Glutamatergic neuron (in vitro differentiated cells): Measurements from ENCODE around the gene HNRNPUL1. TPM values are rescaled to one million over a fixed set of nuclear protein-coding genes. Genes with fewer than 3 reads are reported as not detected.

Source experiments
- DNase-seq: peaks from one replicate; pipeline ENCODE4 v3.0.0; 2022
- H3K27ac Mint-ChIP-seq: one replicate; pipeline ENCODE4 v1.8.0; 2020; ENCODE audit warnings: mild to moderate bottlenecking, mixed read lengths, inconsistent platforms; ENCODE audit not compliant: unreplicated experiment
- H3K27me3 Mint-ChIP-seq: one replicate; pipeline ENCODE4 v1.8.0; 2020; ENCODE audit warnings: mild to moderate bottlenecking, moderate library complexity, mixed read lengths, inconsistent platforms; ENCODE audit not compliant: unreplicated experiment
- H3K36me3 Mint-ChIP-seq: one replicate; pipeline ENCODE4 v1.8.0; 2020; ENCODE audit warnings: mild to moderate bottlenecking, mixed read lengths, inconsistent platforms; ENCODE audit not compliant: unreplicated experiment
- H3K4me1 Mint-ChIP-seq: one replicate; pipeline ENCODE4 v1.8.0; 2020; ENCODE audit warnings: mild to moderate bottlenecking, low read depth, mixed read lengths, inconsistent platforms; ENCODE audit not compliant: unreplicated experiment
- H3K4me3 Mint-ChIP-seq: one replicate; pipeline ENCODE4 v1.8.0; 2020; ENCODE audit warnings: mild to moderate bottlenecking, mixed read lengths, inconsistent platforms; ENCODE audit not compliant: unreplicated experiment
- H3K9me3 Mint-ChIP-seq: one replicate; pipeline ENCODE4 v1.8.0; 2020; ENCODE audit warnings: mild to moderate bottlenecking, moderate library complexity, mixed read lengths, inconsistent platforms; ENCODE audit not compliant: unreplicated experiment
- CTCF ChIP-seq: fragments of 200-600 bp; sonication (generic); IDR thresholded peaks from one replicate; pipeline ENCODE4 v1.5.0; 2021; ENCODE audit not compliant: partially characterized antibody, unreplicated experiment
- total RNA-seq: library from RNA; stranded (reverse); fragmentation: NEBNext Ultra II Directional; extraction: Animal tissue kit (Norgen Biotek cat#: 25700); gene quantifications from one replicate; pipeline ENCODE4 v1.2.1, GENCODE V29; 2021; ENCODE audit not compliant: unreplicated experiment

Gene HNRNPUL1
- total RNA-seq, 1 donor from 2014 or later: 201 TPM

GRCh38 chr19:41320568-41320967 lies 56.4 kb downstream of the HNRNPUL1 start:
- Mint-ChIP-seq H3K27ac (peak overlapping the region; percentile 62), H3K36me3 (peaks cover 13% of the 10 kb centered on the region), H3K4me3 (no peak overlapping the region), H3K4me1 (peaks cover 34% of the 10 kb centered on the region), H3K27me3 (peaks cover 11% of the 10 kb centered on the region), H3K9me3 (peaks cover 12% of the 10 kb centered on the region)
- no peak for TF ChIP-seq CTCF
- DNase-seq: no peak

GRCh38 chr19:41321204-41321599 lies 57.0 kb downstream of the HNRNPUL1 start:
- TF ChIP-seq CTCF: no peak
- peak overlapping the region; percentile 97 for H3K27ac Mint-ChIP-seq

GRCh38 chr19:41321600-41322270 lies 57.6 kb downstream of the HNRNPUL1 start:
- Mint-ChIP-seq H3K9me3 (peaks cover 16% of the 10 kb centered on the region), H3K27ac (peak overlapping the region; percentile 97), H3K36me3 (peaks cover 6% of the 10 kb centered on the region), H3K4me3 (peak overlapping the region; percentile 25), H3K27me3 (peaks cover 16% of the 10 kb centered on the region), H3K4me1 (peaks cover 39% of the 10 kb centered on the region)
- peak; percentile 65 for TF ChIP-seq CTCF
- DNase-seq: peak; percentile 77

More at GRCh38 chr19:41321204-41321599, 57.0 kb downstream of the HNRNPUL1 start:
- peaks cover 12% of the 10 kb centered on the region for H3K27me3 Mint-ChIP-seq
- DNase-seq: no peak
- H3K9me3 Mint-ChIP-seq: peaks cover 13% of the 10 kb centered on the region
- peaks cover 8% of the 10 kb centered on the region for H3K36me3 Mint-ChIP-seq
- peak overlapping the region; percentile 25 for H3K4me3 Mint-ChIP-seq
- H3K4me1 Mint-ChIP-seq: peaks cover 36% of the 10 kb centered on the region

- TF ChIP-seq CTCF: no peak
- H3K27me3 Mint-ChIP-seq: peaks cover 20% of the 10 kb centered on the region
- peaks cover 19% of the 10 kb centered on the region for H3K9me3 Mint-ChIP-seq
- H3K4me3 Mint-ChIP-seq: peak overlapping the region; percentile 83
- H3K36me3 Mint-ChIP-seq: no peaks in the 10 kb centered on the region
- peaks cover 44% of the 10 kb centered on the region for H3K4me1 Mint-ChIP-seq
- DNase-seq: no peak
- H3K27ac Mint-ChIP-seq: peak overlapping the region; percentile 97
Measured at GRCh38 chr19:41322451-41322850, 58.3 kb downstream of the HNRNPUL1 start.

GRCh38 chr19:41323023-41323422 lies 58.9 kb downstream of the HNRNPUL1 start:
- no peaks in the 10 kb centered on the region for H3K36me3 Mint-ChIP-seq
- H3K4me3 Mint-ChIP-seq: peak overlapping the region; percentile 83
- H3K9me3 Mint-ChIP-seq: peaks cover 20% of the 10 kb centered on the region

More at GRCh38 chr19:41323023-41323422, 58.9 kb downstream of the HNRNPUL1 start:
- Mint-ChIP-seq H3K27ac (peak overlapping the region; percentile 97), H3K27me3 (peaks cover 22% of the 10 kb centered on the region), H3K4me1 (peaks cover 47% of the 10 kb centered on the region)
- DNase-seq: no peak
- TF ChIP-seq CTCF: no peak
